ENCODE measurements around the gene SPO11. TPM values are rescaled to one million over a fixed set of nuclear protein-coding genes. Genes with fewer than 3 reads are reported as not detected.

Gene SPO11
- total and polyA plus RNA-seq, 10 of the 15 experiments (the other 5 are each of a cell fraction or from before 2014, with no cell fraction given) = not detected

DNA sequence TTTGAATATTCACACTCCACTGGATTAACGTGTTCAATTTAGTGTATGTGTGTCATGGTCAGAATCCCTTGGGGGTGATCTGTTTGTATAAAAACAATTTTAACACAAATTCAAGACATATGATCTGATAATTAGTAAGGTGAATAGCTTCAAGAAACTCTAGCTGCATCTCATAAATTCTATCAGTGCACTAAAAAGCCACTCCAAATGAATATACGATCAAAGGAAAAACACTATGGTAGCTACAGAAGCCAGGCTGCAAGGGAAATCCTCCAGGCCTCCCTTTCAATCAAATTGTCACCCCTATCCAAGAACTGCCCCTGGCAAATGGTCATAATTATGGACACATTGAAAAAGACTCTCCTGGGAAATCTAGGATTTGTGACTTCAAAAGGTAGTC lies 12.1 kb downstream of the SPO11 start:
- H3K9me3 ChIP-seq (replicated peaks; ENCODE audit: control insufficient read depth, insufficient read depth, low read length) = no peaks in the 10 kb centered on the region
- no peaks in the 10 kb centered on the region for H4K20me1 ChIP-seq (ENCODE audit: control insufficient read depth, insufficient read depth)
- BruUV-seq (replicated peaks) = no TSS peak
- 17% methylated on average over 2 of the region's 2 CpGs for WGBS (ENCODE audit: insufficient coverage, insufficient replicate concordance, low lambda C conversion rate, missing lambda C conversion rate)
- H3K4me2 ChIP-seq (ENCODE audit: control insufficient read depth, insufficient read depth) = no peak overlapping the region
- POLR2A ChIA-PET = no interaction called here
- in situ Hi-C loops (cut with MboI) (loop anchor here (5.0 kb wide), 2 partner anchors 254 to 789 kb away; no protein-coding TSS in a partner anchor), intact Hi-C loops (cut with micrococcal nuclease; ENCODE audit: unreplicated experiment) (no loop called here)
- SMC1A ChIA-PET (ENCODE audit: uncharacterized antibody, unreplicated experiment) = no interaction called here
- TF ChIP-seq KDM1A (IDR thresholded peaks at IDR 0.05; ENCODE audit: borderline replicate concordance) (no peak), TBL1XR1 (IDR thresholded peaks at IDR 0.05; ENCODE audit: low read depth, low read length) (no peak), CHD2 (IDR thresholded peaks at IDR 0.05; ENCODE audit: borderline replicate concordance, low read depth, low read length) (no peak), FOXK2 (IDR thresholded peaks at IDR 0.05) (no peak), MEF2B (IDR thresholded peaks at IDR 0.05; ENCODE audit: partially characterized antibody, poor library complexity, severe bottlenecking) (no peak), ESRRA (IDR thresholded peaks at IDR 0.05; ENCODE audit: low read length) (no peak), ATF7 (IDR thresholded peaks at IDR 0.05; ENCODE audit: low read depth) (no peak)
- TF ChIP-seq, protein P1, sequence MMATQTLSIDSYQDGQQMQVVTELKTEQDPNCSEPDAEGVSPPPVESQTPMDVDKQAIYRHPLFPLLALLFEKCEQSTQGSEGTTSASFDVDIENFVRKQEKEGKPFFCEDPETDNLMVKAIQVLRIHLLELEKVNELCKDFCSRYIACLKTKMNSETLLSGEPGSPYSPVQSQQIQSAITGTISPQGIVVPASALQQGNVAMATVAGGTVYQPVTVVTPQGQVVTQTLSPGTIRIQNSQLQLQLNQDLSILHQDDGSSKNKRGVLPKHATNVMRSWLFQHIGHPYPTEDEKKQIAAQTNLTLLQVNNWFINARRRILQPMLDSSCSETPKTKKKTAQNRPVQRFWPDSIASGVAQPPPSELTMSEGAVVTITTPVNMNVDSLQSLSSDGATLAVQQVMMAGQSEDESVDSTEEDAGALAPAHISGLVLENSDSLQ (IDR thresholded peaks at IDR 0.05) = no peak
- TF ChIP-seq, protein P2, sequence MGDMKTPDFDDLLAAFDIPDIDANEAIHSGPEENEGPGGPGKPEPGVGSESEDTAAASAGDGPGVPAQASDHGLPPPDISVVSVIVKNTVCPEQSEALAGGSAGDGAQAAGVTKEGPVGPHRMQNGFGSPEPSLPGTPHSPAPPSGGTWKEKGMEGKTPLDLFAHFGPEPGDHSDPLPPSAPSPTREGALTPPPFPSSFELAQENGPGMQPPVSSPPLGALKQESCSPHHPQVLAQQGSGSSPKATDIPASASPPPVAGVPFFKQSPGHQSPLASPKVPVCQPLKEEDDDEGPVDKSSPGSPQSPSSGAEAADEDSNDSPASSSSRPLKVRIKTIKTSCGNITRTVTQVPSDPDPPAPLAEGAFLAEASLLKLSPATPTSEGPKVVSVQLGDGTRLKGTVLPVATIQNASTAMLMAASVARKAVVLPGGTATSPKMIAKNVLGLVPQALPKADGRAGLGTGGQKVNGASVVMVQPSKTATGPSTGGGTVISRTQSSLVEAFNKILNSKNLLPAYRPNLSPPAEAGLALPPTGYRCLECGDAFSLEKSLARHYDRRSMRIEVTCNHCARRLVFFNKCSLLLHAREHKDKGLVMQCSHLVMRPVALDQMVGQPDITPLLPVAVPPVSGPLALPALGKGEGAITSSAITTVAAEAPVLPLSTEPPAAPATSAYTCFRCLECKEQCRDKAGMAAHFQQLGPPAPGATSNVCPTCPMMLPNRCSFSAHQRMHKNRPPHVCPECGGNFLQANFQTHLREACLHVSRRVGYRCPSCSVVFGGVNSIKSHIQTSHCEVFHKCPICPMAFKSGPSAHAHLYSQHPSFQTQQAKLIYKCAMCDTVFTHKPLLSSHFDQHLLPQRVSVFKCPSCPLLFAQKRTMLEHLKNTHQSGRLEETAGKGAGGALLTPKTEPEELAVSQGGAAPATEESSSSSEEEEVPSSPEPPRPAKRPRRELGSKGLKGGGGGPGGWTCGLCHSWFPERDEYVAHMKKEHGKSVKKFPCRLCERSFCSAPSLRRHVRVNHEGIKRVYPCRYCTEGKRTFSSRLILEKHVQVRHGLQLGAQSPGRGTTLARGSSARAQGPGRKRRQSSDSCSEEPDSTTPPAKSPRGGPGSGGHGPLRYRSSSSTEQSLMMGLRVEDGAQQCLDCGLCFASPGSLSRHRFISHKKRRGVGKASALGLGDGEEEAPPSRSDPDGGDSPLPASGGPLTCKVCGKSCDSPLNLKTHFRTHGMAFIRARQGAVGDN (IDR thresholded peaks at IDR 0.05) = no peak
- TF ChIP-seq, protein P3, sequence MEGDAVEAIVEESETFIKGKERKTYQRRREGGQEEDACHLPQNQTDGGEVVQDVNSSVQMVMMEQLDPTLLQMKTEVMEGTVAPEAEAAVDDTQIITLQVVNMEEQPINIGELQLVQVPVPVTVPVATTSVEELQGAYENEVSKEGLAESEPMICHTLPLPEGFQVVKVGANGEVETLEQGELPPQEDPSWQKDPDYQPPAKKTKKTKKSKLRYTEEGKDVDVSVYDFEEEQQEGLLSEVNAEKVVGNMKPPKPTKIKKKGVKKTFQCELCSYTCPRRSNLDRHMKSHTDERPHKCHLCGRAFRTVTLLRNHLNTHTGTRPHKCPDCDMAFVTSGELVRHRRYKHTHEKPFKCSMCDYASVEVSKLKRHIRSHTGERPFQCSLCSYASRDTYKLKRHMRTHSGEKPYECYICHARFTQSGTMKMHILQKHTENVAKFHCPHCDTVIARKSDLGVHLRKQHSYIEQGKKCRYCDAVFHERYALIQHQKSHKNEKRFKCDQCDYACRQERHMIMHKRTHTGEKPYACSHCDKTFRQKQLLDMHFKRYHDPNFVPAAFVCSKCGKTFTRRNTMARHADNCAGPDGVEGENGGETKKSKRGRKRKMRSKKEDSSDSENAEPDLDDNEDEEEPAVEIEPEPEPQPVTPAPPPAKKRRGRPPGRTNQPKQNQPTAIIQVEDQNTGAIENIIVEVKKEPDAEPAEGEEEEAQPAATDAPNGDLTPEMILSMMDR (IDR thresholded peaks at IDR 0.05 in 2 of 3, conservative IDR thresholded peaks at IDR 0.05 in 1 of 3; ENCODE audit: control insufficient read depth in 2 of 3, extremely low read depth in 1 of 3, insufficient read depth in 1 of 3, low read depth in 3 of 3, low read length in 3 of 3) = no peak
- FAIRE-seq (no peak), ATAC-seq (no peak), DNase-seq (ENCODE audit: low read depth, low spot score) (no peak)
- no peak overlapping the region for H2AFZ ChIP-seq (ENCODE audit: control insufficient read depth, low read depth, low read length)
- H3K36me3 ChIP-seq (ENCODE audit: control insufficient read depth in 2 of 2, insufficient read depth in 2 of 2, low read length in 1 of 2) = no peaks in the 10 kb centered on the region
- no peaks in the 10 kb centered on the region for H3K79me2 ChIP-seq (ENCODE audit: control insufficient read depth, insufficient read depth, low read length)
- 0 out of 4 replicates have a peak, but pooled peaks cover 0 to 3% of the 10 kb centered on the region in 2 experiments for H3K27me3 ChIP-seq (replicated peaks in 1 of 2; ENCODE audit: control insufficient read depth in 2 of 2, insufficient read depth in 2 of 2, low read length in 1 of 2)
- RAD21 ChIA-PET (ENCODE audit: unreplicated experiment) = no interaction called here
- CTCF ChIA-PET = interaction anchor here (1.2 to 1.4 kb wide), 2 partner anchors 9 to 251 kb away, joined by 4 to 5 read pairs; no protein-coding TSS in a partner anchor
- no peaks in the 10 kb centered on the region for H3K4me1 ChIP-seq (ENCODE audit: control insufficient read depth, insufficient read depth, low read length)
- H3K9ac ChIP-seq (ENCODE audit: control insufficient read depth, insufficient read depth, low read length) = no peak overlapping the region
- H3K4me3 ChIP-seq = no peak overlapping the region
- H3K27ac ChIP-seq (ENCODE audit: control insufficient read depth, insufficient read depth) = no peak overlapping the region

Measured in GM12878 (cell line).